GM12878 (cell line): ENCODE measurements around the gene SUMF1. TPM values are rescaled to one million over a fixed set of nuclear protein-coding genes. Genes with fewer than 3 reads are reported as not detected.

Experiments used
- ATAC-seq: fragments of 200-7000 bp; cut with Tn5 transposase; 3 replicates; pipeline ENCODE4 v1.9.1; 2020; ENCODE audit warnings: mild to moderate bottlenecking, moderate library complexity
- BruUV-seq: library from RNA; stranded (reverse); fragments of 400-500 nt; replicated peaks from 2 replicates; lab custom pipeline; 2021; lab: Mats Ljungman, UMichigan
- CTCF ChIA-PET: fragments of 300-600 bp; sonication (Branson Sonifier 250); formaldehyde crosslinking; extraction: SDS; loops from one replicate; lab custom pipeline; 2021; ENCODE audit warnings: inconsistent platforms; lab: Yijun Ruan, JAX
- POLR2A ChIA-PET: fragments of 350-600 bp; formaldehyde crosslinking; extraction: SDS; loops from one replicate; lab custom pipeline; 2021; ENCODE audit warnings: inconsistent platforms; lab: Charles Lee
- RAD21 ChIA-PET: fragments of 300-600 bp; sonication (Branson Sonifier 250); formaldehyde crosslinking; loops from one replicate; lab custom pipeline; 2023; ENCODE audit warnings: antibody characterized with exemption; ENCODE audit not compliant: unreplicated experiment; lab: Charles Lee
- SMC1A ChIA-PET: fragments of 300-600 bp; sonication (Branson Sonifier 250); formaldehyde crosslinking; loops from one replicate; lab custom pipeline; 2023; ENCODE audit not compliant: unreplicated experiment, uncharacterized antibody; lab: Charles Lee
- DNase-seq: peaks from one replicate; pipeline ENCODE4 v3.0.0-alpha.2; 2011; ENCODE audit warnings: low read depth, low spot score
- FAIRE-seq: peaks from 3 replicates; lab custom pipeline; 2011; peaks lifted over from hg19 to GRCh38; lab: Jason Lieb, UNC
- H2AFZ ChIP-seq: 2 replicates; pipeline ENCODE4 v1.6.0; 2011; ENCODE audit warnings: low read depth, low read length, control low read depth; ENCODE audit not compliant: control insufficient read depth
- H3K27ac ChIP-seq: 2 replicates; pipeline ENCODE4 v1.5.1; 2011; ENCODE audit warnings: control low read depth; ENCODE audit not compliant: control insufficient read depth, insufficient read depth
- H3K27me3 ChIP-seq, 2 experiments: replicated peaks in 1 of 2; 2 replicates each; pipeline versions ENCODE4 v1.6.0 to v1.6.1; 2011; ENCODE audit warnings: low read length in 1 of 2; ENCODE audit not compliant: control insufficient read depth in 2 of 2, insufficient read depth in 2 of 2
- H3K36me3 ChIP-seq, 2 experiments: 2 replicates each; pipeline ENCODE4 v1.5.1; 2011; ENCODE audit warnings: low read length in 1 of 2; ENCODE audit not compliant: control insufficient read depth in 2 of 2, insufficient read depth in 2 of 2
- H3K4me1 ChIP-seq: 2 replicates; pipeline ENCODE4 v1.6.1; 2011; ENCODE audit warnings: mild to moderate bottlenecking, low read length, moderate library complexity, mixed read lengths; ENCODE audit not compliant: control insufficient read depth, insufficient read depth
- H3K4me2 ChIP-seq: 2 replicates; pipeline ENCODE4 v1.6.0; 2011; ENCODE audit warnings: control low read depth; ENCODE audit not compliant: control insufficient read depth, insufficient read depth
- H3K4me3 ChIP-seq: fragments of 200-600 bp; sonication (generic); 2 replicates; pipeline ENCODE4 v1.5.1; 2016
- H3K79me2 ChIP-seq: 2 replicates; pipeline ENCODE4 v1.6.0; 2011; ENCODE audit warnings: low read length; ENCODE audit not compliant: control insufficient read depth, insufficient read depth
- H3K9ac ChIP-seq: 2 replicates; pipeline ENCODE4 v1.8.0; 2011; ENCODE audit warnings: low read length, control low read depth, mixed read lengths; ENCODE audit not compliant: control insufficient read depth, insufficient read depth
- H3K9me3 ChIP-seq: replicated peaks from 3 replicates; pipeline ENCODE4 v1.5.1; 2011; ENCODE audit warnings: mild to moderate bottlenecking, low read length; ENCODE audit not compliant: control insufficient read depth, insufficient read depth
- H4K20me1 ChIP-seq: 2 replicates; pipeline ENCODE4 v1.6.0; 2011; ENCODE audit not compliant: control insufficient read depth, insufficient read depth
- ASH2L ChIP-seq: fragments of 300-600, 200-600 bp; sonication (generic); IDR thresholded peaks from 2 replicates; pipeline ENCODE4 v1.6.1; 2017; ENCODE audit warnings: low read depth, mild to moderate bottlenecking, borderline replicate concordance
- BHLHE40 ChIP-seq, 2 experiments: fragments of 450-650 bp in 1 of 2; IDR thresholded peaks; 2 replicates each; pipeline ENCODE4 v1.6.1; 2011 to 2017; ENCODE audit warnings: low read depth in 2 of 2, borderline replicate concordance in 1 of 2, improper control_type of control experiment in 1 of 2, low read length in 1 of 2, mild to moderate bottlenecking in 1 of 2
- GABPA ChIP-seq: IDR thresholded peaks from 2 replicates; pipeline ENCODE4 v1.6.1; 2014; ENCODE audit warnings: antibody characterized with exemption, low read depth, mild to moderate bottlenecking, inconsistent platforms
- HDAC2 ChIP-seq: fragments of 200-600 bp; sonication (generic); IDR thresholded peaks from 2 replicates; pipeline ENCODE4 v1.6.1; 2017
- NBN ChIP-seq: fragments of 450-650 bp; IDR thresholded peaks from 2 replicates; pipeline ENCODE4 v1.6.1; 2016
- NFIC ChIP-seq: IDR thresholded peaks from 2 replicates; pipeline ENCODE4 v1.6.1; 2012; ENCODE audit warnings: low read depth, mild to moderate bottlenecking, inconsistent platforms, low read length, moderate library complexity
- PKNOX1 ChIP-seq: fragments of 450-650 bp; IDR thresholded peaks from 2 replicates; pipeline ENCODE4 v1.6.1; 2016; ENCODE audit warnings: mild to moderate bottlenecking
- POLR2AphosphoS2 ChIP-seq: IDR thresholded peaks from 2 replicates; pipeline ENCODE4 v1.6.1; 2011; ENCODE audit warnings: low read depth, mild to moderate bottlenecking, low read length, improper control_type of control experiment, moderate library complexity
- SMAD1 ChIP-seq: fragments of 450-650 bp; IDR thresholded peaks from 2 replicates; pipeline ENCODE4 v1.6.1; 2018; ENCODE audit warnings: mild to moderate bottlenecking, low read depth; ENCODE audit not compliant: partially characterized antibody
- ZSCAN29 ChIP-seq: fragments of 450-650 bp; IDR thresholded peaks from 2 replicates; pipeline ENCODE4 v1.6.1; 2017; ENCODE audit warnings: mild to moderate bottlenecking, moderate library complexity
- whole genome bisulfite sequencing: methylation state at CpG from one replicate; pipeline ENCODE4 v1.1.6; 2016; ENCODE audit warnings: low lambda C conversion rate; ENCODE audit not compliant: insufficient replicate concordance, insufficient coverage; ENCODE audit errors: missing lambda C conversion rate; 5-methylcytosine and 5-hydroxymethylcytosine counted together
- in situ Hi-C: fragments of 300-500 bp; cut with MboI; formaldehyde crosslinking; loops from 9 replicates; pipeline ENCODE4 v1.14.3; 2018; ENCODE audit warnings: mixed read lengths
- intact Hi-C: fragments of 100-400 bp; cut with micrococcal nuclease; formaldehyde crosslinking; loops from one replicate; pipeline ENCODE4 v1.14.2; 2022; ENCODE audit not compliant: unreplicated experiment
- polyA plus RNA-seq, 11 experiments: library from polyadenylated mRNA; depleted of rRNA in 4 of 11; unstranded in 6 of 11; stranded (reverse) in 5 of 11; fragments of >200 nt; fragmentation: Nextera tagmentation in 4 of 11; fragmentation: Illumina TruSeq in 1 of 11; extraction: Ambion mirVana in 4 of 11; extraction: Trizol in 1 of 11; gene quantifications; 1 replicate in 1 of 11; 2 replicates in 10 of 11; pipeline versions ENCODE4 v1.2.1 to v1.2.3, GENCODE V29; 2011 to 2016; ENCODE audit warnings: inconsistent platforms in 2 of 11, missing spikeins in 2 of 11, low read depth in 1 of 11
- total RNA-seq, 4 experiments: library from RNA; depleted of rRNA in 3 of 4; stranded (reverse); fragments of >200 nt in 3 of 4; fragmentation: Illumina TruSeq in 1 of 4; extraction: Trizol in 1 of 4; gene quantifications; 2 replicates each; pipeline versions ENCODE4 v1.2.1 to v1.2.3, GENCODE V29; 2013 to 2021

The SUMF1 gene
- total and polyA plus RNA-seq, 10 of the 15 experiments (the other 5 are each of a cell fraction or from before 2014, with no cell fraction given), result 3.2 to 14.3 (median 8.5) TPM

DNA sequence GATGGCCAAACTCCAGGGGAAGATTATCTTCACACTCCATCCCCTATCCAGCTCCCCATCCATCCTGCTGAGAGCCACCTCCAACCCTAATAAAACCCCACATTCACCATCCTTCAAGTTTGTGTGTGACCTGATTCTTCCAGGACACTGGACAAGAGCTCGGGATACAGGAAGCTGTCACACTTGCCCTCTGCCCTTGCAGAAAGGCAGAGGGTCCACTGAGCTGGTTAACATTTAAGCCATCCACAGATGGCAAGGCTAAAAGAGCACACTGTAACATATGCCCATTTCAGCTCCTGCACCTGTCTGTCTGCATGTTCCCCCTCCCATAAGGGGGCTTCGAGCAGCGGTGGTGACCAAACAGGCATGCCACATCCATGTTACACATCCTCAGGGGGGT lies 134.1 kb downstream of the SUMF1 start:
- Histone ChIP-seq H3K79me2 (no peaks in the 10 kb centered on the region), H3K4me2 (no peak overlapping the region), H3K36me3 (no peaks in the 10 kb centered on the region), H3K27me3 (no peaks in the 10 kb centered on the region), H4K20me1 (no peaks in the 10 kb centered on the region), H3K9me3 (peaks cover 2% of the 10 kb centered on the region; the same call in 2 of the 3 replicates), H3K4me1 (no peaks in the 10 kb centered on the region), H3K27ac (no peak overlapping the region), H2AFZ (no peak overlapping the region), H3K4me3 (no peak overlapping the region), H3K9ac (no peak overlapping the region)
- FAIRE-seq, result no peak
- ChIA-PET SMC1A (no interaction called here), RAD21 (no interaction called here), CTCF (interaction anchor here (0.8 to 1.3 kb wide), 3 partner anchors 18 to 463 kb away, joined by 3 read pairs; no protein-coding TSS in a partner anchor), POLR2A (no interaction called here)
- 48% methylated on average over 3 of the region's 3 CpGs for WGBS
- TF ChIP-seq SMAD1 (no peak), NBN (no peak), GABPA (no peak), BHLHE40 (IDR thresholded peaks at IDR 0.05; ENCODE audit: borderline replicate concordance in 1 of 2, low read depth in 2 of 2, low read length in 1 of 2) (no peak), HDAC2 (no peak), ZSCAN29 (no peak), POLR2AphosphoS2 (no peak), ASH2L (no peak), NFIC (no peak), PKNOX1 (no peak)
- in situ Hi-C loops (no loop called here), intact Hi-C loops (no loop called here)
- BruUV-seq, result no TSS peak
- no peak for ATAC-seq
- DNase-seq, result no peak
